SU-DHL-6 (cell line): Measurements from ENCODE around the gene PDIK1L.

Experiments used
- H2AFZ ChIP-seq: fragments of 200-600 bp; sonication (generic); 2 replicates; pipeline ENCODE4 v1.6.1; 2014; ENCODE audit warnings: low read depth, mild to moderate bottlenecking, moderate library complexity, mixed read lengths, antibody characterized with exemption, low read length; ENCODE audit not compliant: severe bottlenecking
- H3F3A ChIP-seq: fragments of 200-600 bp; shearing (Covaris generic); 2 replicates; pipeline ENCODE4 v1.6.0; 2016; ENCODE audit warnings: antibody characterized with exemption, mild to moderate bottlenecking; ENCODE audit not compliant: insufficient read depth
- H3K27ac ChIP-seq: fragments of 200-600 bp; sonication (generic); 2 replicates; pipeline ENCODE4 v1.5.1; 2016; ENCODE audit warnings: low read depth, mild to moderate bottlenecking, low read length, moderate library complexity, mixed read lengths
- H3K27me3 ChIP-seq: fragments of 200-600 bp; sonication (generic), shearing (Covaris generic); 2 replicates; pipeline ENCODE4 v1.6.0; 2014; ENCODE audit warnings: mild to moderate bottlenecking, low read length
- H3K36me3 ChIP-seq: fragments of 200-600 bp; sonication (generic); 2 replicates; pipeline ENCODE4 v1.6.1; 2014; ENCODE audit warnings: mild to moderate bottlenecking, low read length, mixed read lengths
- H3K4me2 ChIP-seq: fragments of 300-600, 200-600 bp; shearing (Covaris generic), sonication (generic); 2 replicates; pipeline ENCODE4 v1.6.0; 2014; ENCODE audit warnings: low read length, low read depth, mild to moderate bottlenecking; ENCODE audit not compliant: poor library complexity, severe bottlenecking
- H3K4me3 ChIP-seq: fragments of 200-600 bp; sonication (generic); 2 replicates; pipeline ENCODE4 v1.5.1; 2014; ENCODE audit warnings: antibody characterized with exemption, low read length, mild to moderate bottlenecking, mixed read lengths; ENCODE audit not compliant: insufficient read depth, poor library complexity, severe bottlenecking
- H3K79me2 ChIP-seq: fragments of 200-600 bp; sonication (generic); 2 replicates; pipeline ENCODE4 v1.6.1; 2014; ENCODE audit warnings: mild to moderate bottlenecking, low read length, moderate library complexity; ENCODE audit not compliant: insufficient read depth
- H3K9ac ChIP-seq: fragments of 200-600 bp; sonication (generic); 2 replicates; pipeline ENCODE4 v1.7.0; 2014; ENCODE audit warnings: mild to moderate bottlenecking, low read length
- H3K9me2 ChIP-seq: fragments of 200-600 bp; sonication (generic); replicated peaks from 2 replicates; pipeline ENCODE4 v1.6.1; 2014; ENCODE audit warnings: low read length; ENCODE audit not compliant: insufficient read depth
- H3K9me3 ChIP-seq: fragments of 200-600 bp; sonication (generic); 2 replicates; pipeline ENCODE4 v1.6.1; 2014; ENCODE audit warnings: low read length, mixed read lengths; ENCODE audit not compliant: insufficient read depth
- H4K20me1 ChIP-seq: fragments of 200-600 bp; sonication (generic); 2 replicates; pipeline ENCODE4 v1.6.1; 2014; ENCODE audit warnings: low read depth, mild to moderate bottlenecking, antibody characterized with exemption, low read length, moderate library complexity, mixed read lengths
- EZH2phosphoT487 ChIP-seq: fragments of 200-600 bp; sonication (generic), shearing (Covaris generic); conservative IDR thresholded peaks from 2 replicates; pipeline ENCODE4 v1.6.1; 2018; ENCODE audit warnings: mild to moderate bottlenecking, antibody characterized with exemption, low read length, moderate library complexity, mixed read lengths
- TF ChIP-seq, protein P1 (sequence below): fragments of 200-600 bp; sonication (generic); IDR thresholded peaks from one replicate; pipeline ENCODE4 v1.5.1; 2017; ENCODE audit warnings: antibody characterized with exemption, mild to moderate bottlenecking, low read length, moderate library complexity; ENCODE audit not compliant: insufficient read depth, poor library complexity, severe bottlenecking

The PDIK1L gene

DNA sequence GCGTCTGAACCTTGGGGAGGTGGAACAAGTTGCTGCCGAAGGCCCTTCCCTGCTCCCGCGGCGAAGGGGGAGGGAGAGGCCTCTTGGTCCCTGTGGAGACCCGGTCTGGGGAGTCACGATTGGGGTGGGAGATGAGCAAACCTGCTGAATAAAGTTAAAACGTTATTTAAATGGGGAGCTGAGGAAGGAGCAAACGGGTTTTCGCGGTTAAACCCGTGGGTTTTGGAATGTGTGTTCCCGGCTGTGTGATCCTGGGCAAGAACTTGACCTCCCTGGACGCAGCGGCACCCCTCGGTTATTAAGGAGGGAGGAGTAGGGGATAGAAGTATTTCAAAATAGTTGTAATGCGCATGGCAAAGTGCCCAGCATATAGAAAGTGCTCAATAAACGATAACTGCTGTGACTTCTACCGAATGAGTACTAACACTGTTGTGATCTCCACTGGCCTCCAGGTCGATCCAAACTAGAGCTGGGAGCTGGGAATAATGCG lies 50.6 kb downstream of the PDIK1L start:
- no peak for TF ChIP-seq EZH2phosphoT487
- TF ChIP-seq, protein P1, sequence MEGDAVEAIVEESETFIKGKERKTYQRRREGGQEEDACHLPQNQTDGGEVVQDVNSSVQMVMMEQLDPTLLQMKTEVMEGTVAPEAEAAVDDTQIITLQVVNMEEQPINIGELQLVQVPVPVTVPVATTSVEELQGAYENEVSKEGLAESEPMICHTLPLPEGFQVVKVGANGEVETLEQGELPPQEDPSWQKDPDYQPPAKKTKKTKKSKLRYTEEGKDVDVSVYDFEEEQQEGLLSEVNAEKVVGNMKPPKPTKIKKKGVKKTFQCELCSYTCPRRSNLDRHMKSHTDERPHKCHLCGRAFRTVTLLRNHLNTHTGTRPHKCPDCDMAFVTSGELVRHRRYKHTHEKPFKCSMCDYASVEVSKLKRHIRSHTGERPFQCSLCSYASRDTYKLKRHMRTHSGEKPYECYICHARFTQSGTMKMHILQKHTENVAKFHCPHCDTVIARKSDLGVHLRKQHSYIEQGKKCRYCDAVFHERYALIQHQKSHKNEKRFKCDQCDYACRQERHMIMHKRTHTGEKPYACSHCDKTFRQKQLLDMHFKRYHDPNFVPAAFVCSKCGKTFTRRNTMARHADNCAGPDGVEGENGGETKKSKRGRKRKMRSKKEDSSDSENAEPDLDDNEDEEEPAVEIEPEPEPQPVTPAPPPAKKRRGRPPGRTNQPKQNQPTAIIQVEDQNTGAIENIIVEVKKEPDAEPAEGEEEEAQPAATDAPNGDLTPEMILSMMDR, result no peak
- H3K9ac ChIP-seq, result no peak overlapping the region

DNA sequence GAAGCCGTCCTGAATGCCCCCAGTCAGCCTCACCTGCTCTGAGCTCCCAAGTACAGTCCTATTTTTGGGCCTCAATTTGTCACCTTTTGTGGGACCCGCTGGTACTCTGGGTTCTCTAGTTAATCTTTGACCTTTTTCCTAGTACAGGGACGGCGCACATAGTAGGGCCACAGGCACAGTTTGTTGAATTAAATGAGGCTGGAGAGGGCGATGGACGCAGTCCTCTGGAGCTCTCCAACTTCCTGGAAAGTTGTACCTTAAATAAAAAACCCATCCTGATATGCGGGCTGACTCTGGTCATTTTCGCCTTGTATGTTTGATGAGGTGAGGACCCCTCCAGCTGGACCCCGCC lies 52.0 kb downstream of the PDIK1L start:
- Histone ChIP-seq H4K20me1 (no peaks in the 10 kb centered on the region), H3K27me3 (no peaks in the 10 kb centered on the region), H3K27ac (no peak overlapping the region), H3K9me2 (no peaks in the 10 kb centered on the region), H3K4me3 (no peak overlapping the region), H3K36me3 (no peaks in the 10 kb centered on the region), H3F3A (no peaks in the 10 kb centered on the region), H3K79me2 (no peaks in the 10 kb centered on the region), H3K9ac (no peak overlapping the region), H2AFZ (no peak overlapping the region), H3K4me2 (no peak overlapping the region), H3K9me3 (no peaks in the 10 kb centered on the region)
- TF ChIP-seq, protein P1, result no peak

More for the DNA sequence above, 50.6 kb downstream of the PDIK1L start:
- Histone ChIP-seq H3K4me3 (no peak overlapping the region), H3K27ac (no peak overlapping the region), H3K4me2 (peak overlapping the region; percentile 31), H3K9me3 (no peaks in the 10 kb centered on the region), H3F3A (no peaks in the 10 kb centered on the region), H3K79me2 (no peaks in the 10 kb centered on the region), H4K20me1 (no peaks in the 10 kb centered on the region), H3K27me3 (no peaks in the 10 kb centered on the region), H3K9me2 (no peaks in the 10 kb centered on the region), H2AFZ (no peak overlapping the region), H3K36me3 (no peaks in the 10 kb centered on the region)

DNA sequence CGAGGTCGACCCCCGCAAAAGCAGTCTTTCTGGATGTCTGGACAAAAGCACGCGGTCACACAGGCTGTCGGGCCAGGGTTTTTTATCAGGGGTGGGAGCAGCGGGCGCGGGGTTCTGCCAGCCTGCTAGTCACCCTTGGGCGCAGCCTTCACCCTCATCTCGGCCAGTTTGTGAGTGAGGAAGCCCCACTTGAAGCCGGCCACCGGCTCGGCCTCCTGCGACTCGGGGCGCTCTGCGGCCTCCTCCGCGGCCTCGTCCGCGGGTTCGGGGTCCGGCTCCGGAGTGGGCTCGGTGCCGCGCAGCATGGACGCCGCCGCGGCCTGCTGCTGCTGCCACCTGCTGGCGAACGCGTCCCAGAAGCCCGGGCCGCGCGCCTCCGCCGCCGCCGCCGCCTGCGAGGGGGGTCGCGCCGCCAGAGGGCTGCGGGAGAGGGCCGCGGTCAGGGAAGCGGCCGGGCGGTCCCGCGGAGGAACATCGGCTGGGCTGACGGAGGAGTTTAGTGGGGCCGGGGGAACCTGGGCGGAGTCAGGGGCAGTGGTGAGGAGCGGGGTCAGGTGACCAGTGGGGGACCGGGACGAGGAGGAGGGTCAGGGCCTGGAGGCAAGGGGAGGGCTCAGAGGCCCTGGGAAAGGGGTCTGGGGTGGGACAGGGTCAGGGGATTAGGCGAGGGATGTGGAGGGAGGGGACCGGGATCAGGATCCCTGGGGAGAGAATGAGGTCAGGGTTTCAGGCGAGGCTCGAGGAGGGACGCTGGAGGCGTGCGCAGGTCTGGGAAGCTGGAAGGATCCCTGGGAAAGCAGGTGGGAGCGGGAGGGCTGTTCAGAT lies 52.6 kb downstream of the PDIK1L start:
- TF ChIP-seq EZH2phosphoT487, result no peak
- TF ChIP-seq, protein P1, result peak; percentile 22
- no peaks in the 10 kb centered on the region for H3K9me3 ChIP-seq
- H4K20me1 ChIP-seq, result no peaks in the 10 kb centered on the region
- no peak overlapping the region for H3K27ac ChIP-seq
- no peaks in the 10 kb centered on the region for H3K9me2 ChIP-seq
- H2AFZ ChIP-seq, result no peak overlapping the region
- H3K4me3 ChIP-seq, result no peak overlapping the region
- H3F3A ChIP-seq, result no peaks in the 10 kb centered on the region
- no peaks in the 10 kb centered on the region for H3K27me3 ChIP-seq
- H3K4me2 ChIP-seq, result no peak overlapping the region
- H3K9ac ChIP-seq, result no peak overlapping the region
- H3K79me2 ChIP-seq, result no peaks in the 10 kb centered on the region
- no peaks in the 10 kb centered on the region for H3K36me3 ChIP-seq
